Thymus (tissue), 11 donors: ENCODE data around the gene MKX. TPM values are rescaled to one million over a fixed set of nuclear protein-coding genes. Genes with fewer than 3 reads are reported as not detected.

Source experiments
- DNase-seq, 9 donors: peaks; one replicate each; pipeline ENCODE4 v3.0.0-alpha.2; 2013; ENCODE audit warnings: low spot score in 9 of 9, low read depth in 6 of 9, missing footprints in 1 of 9
- H3K27ac ChIP-seq, 2 donors: one replicate each; pipeline ENCODE4 v1.5.1; 2013; ENCODE audit warnings: control low read depth in 1 of 2, low read depth in 1 of 2, low read length in 1 of 2, mild to moderate bottlenecking in 1 of 2, moderate library complexity in 1 of 2
- H3K27me3 ChIP-seq, 2 donors: one replicate each; pipeline ENCODE4 v1.5.1; 2013; ENCODE audit warnings: low read length in 1 of 2; ENCODE audit not compliant: control insufficient read depth in 2 of 2, insufficient read depth in 1 of 2
- H3K36me3 ChIP-seq, 2 donors: one replicate each; pipeline ENCODE4 v1.5.1; 2013; ENCODE audit warnings: low read length in 1 of 2, mild to moderate bottlenecking in 1 of 2, moderate library complexity in 1 of 2; ENCODE audit not compliant: control insufficient read depth in 2 of 2, insufficient read depth in 2 of 2
- H3K4me1 ChIP-seq, 2 donors: one replicate each; pipeline ENCODE4 v1.5.1; 2013; ENCODE audit warnings: low read length in 2 of 2; ENCODE audit not compliant: control insufficient read depth in 2 of 2, insufficient read depth in 2 of 2
- H3K4me3 ChIP-seq, 2 donors: one replicate each; pipeline ENCODE4 v1.5.1; 2013; ENCODE audit warnings: low read length in 2 of 2, control low read depth in 1 of 2, mild to moderate bottlenecking in 1 of 2
- H3K9me3 ChIP-seq, 2 donors: one replicate each; pipeline ENCODE4 v1.5.1; 2013; ENCODE audit warnings: low read length in 1 of 2, mild to moderate bottlenecking in 1 of 2; ENCODE audit not compliant: control insufficient read depth in 2 of 2, insufficient read depth in 1 of 2
- WGBS: extraction: QIAGEN DNeasy Blood & Tissue Kit; methylation state at CpG from one replicate; pipeline ENCODE4 v1.1.7; 2013; 5-methylcytosine and 5-hydroxymethylcytosine counted together
- polyA plus RNA-seq: library from polyadenylated mRNA; stranded (reverse); fragments of 200-250 nt; gene quantifications from one replicate; pipeline ENCODE4 v1.2.3, GENCODE V29; 2013
- total RNA-seq: library from RNA; stranded (reverse); fragments of 120-200 nt; gene quantifications from one replicate; pipeline ENCODE4 v1.2.4, GENCODE V29; 2013
- donor health status: healthy.

MKX gene
- total and polyA plus RNA-seq, 2 donors, result 0.05 to 0.34 TPM

GRCh38 chr10:27760867-27761266 lies 15.2 kb upstream of the MKX start:
- 94% methylated on average over 5 of the region's 5 CpGs for WGBS
- no peak for DNase-seq
- Histone ChIP-seq H3K4me1 (no peaks in the 10 kb centered on the region), H3K4me3 (no peak overlapping the region), H3K27me3 (no peaks in the 10 kb centered on the region), H3K27ac (no peak overlapping the region), H3K36me3 (no peaks in the 10 kb centered on the region), H3K9me3 (no peaks in the 10 kb centered on the region)

GRCh38 chr10:27759483-27760272 lies 14.1 kb upstream of the MKX start:
- WGBS, result 78% methylated on average over 5 of the region's 5 CpGs
- Histone ChIP-seq H3K4me3 (no peak overlapping the region), H3K4me1 (no peaks in the 10 kb centered on the region), H3K36me3 (no peaks in the 10 kb centered on the region), H3K27ac (no peak overlapping the region), H3K27me3 (no peaks in the 10 kb centered on the region), H3K9me3 (peaks cover 0 to 1% of the 10 kb centered on the region in 2 donors)
- no peak for DNase-seq

- no peak overlapping the region for H3K4me3 ChIP-seq
- DNase-seq, result no peak
- H3K4me1 ChIP-seq, result no peaks in the 10 kb centered on the region
- peaks cover 0 to 1% of the 10 kb centered on the region in 2 donors for H3K9me3 ChIP-seq
- H3K27me3 ChIP-seq, result peaks cover 4 to 48% of the 10 kb centered on the region in 2 donors
- no peaks in the 10 kb centered on the region for H3K36me3 ChIP-seq
- 92% methylated on average over 3 of the region's 3 CpGs for whole genome bisulfite sequencing
- no peak overlapping the region for H3K27ac ChIP-seq
Observed at GRCh38 chr10:27752673-27753237, 7.1 kb upstream of the MKX start.

GRCh38 chr10:27748601-27749000 lies 3.0 kb upstream of the MKX start:
- Histone ChIP-seq H3K27ac (no peak overlapping the region), H3K9me3 (peaks cover 2 to 6% of the 10 kb centered on the region in 2 donors), H3K4me3 (no peak overlapping the region), H3K36me3 (no peaks in the 10 kb centered on the region), H3K27me3 (peaks cover 39 to 87% of the 10 kb centered on the region in 2 donors), H3K4me1 (peaks cover 0 to 18% of the 10 kb centered on the region in 2 donors)
- DNase-seq, result no peak
- WGBS, result 31% methylated on average over 4 of the region's 4 CpGs

GRCh38 chr10:27747096-27747451 lies 1.5 kb upstream of the MKX start:
- WGBS, result 9% methylated on average over 10 of the region's 10 CpGs
- no peak overlapping the region for H3K27ac ChIP-seq
- H3K4me1 ChIP-seq, result peaks cover 7 to 26% of the 10 kb centered on the region in 2 donors
- peaks cover 55 to 97% of the 10 kb centered on the region in 2 donors for H3K27me3 ChIP-seq
- DNase-seq, result peak in 1 of 9 donors; percentile 7
- H3K4me3 ChIP-seq, result no peak overlapping the region
- H3K9me3 ChIP-seq, result peaks cover 2 to 6% of the 10 kb centered on the region in 2 donors
- no peaks in the 10 kb centered on the region for H3K36me3 ChIP-seq

- Histone ChIP-seq H3K36me3 (no peaks in the 10 kb centered on the region), H3K4me1 (peaks cover 7 to 31% of the 10 kb centered on the region in 2 donors), H3K27ac (no peak overlapping the region), H3K27me3 (peaks cover 59 to 97% of the 10 kb centered on the region in 2 donors), H3K9me3 (peaks cover 2 to 7% of the 10 kb centered on the region in 2 donors), H3K4me3 (no peak overlapping the region)
- 8% methylated on average over 25 of the region's 25 CpGs for WGBS
- peak in 1 of 9 donors; percentile 2 for DNase-seq
Observed at GRCh38 chr10:27746397-27747095, 927 bp upstream of the MKX start.

GRCh38 chr10:27744802-27745731 lies 552 bp downstream of the MKX start:
- H3K36me3 ChIP-seq, result no peaks in the 10 kb centered on the region
- peaks cover 7 to 33% of the 10 kb centered on the region in 2 donors for H3K4me1 ChIP-seq
- peaks cover 2 to 11% of the 10 kb centered on the region in 2 donors for H3K9me3 ChIP-seq
- peaks cover 74 to 100% of the 10 kb centered on the region in 2 donors for H3K27me3 ChIP-seq
- H3K27ac ChIP-seq, result no peak overlapping the region
- WGBS, result 4% methylated on average over 78 of the region's 78 CpGs
- peak in 1 of 9 donors; percentile 12 for DNase-seq
- H3K4me3 ChIP-seq, result no peak overlapping the region

- Histone ChIP-seq H3K9me3 (peaks cover 2 to 11% of the 10 kb centered on the region in 2 donors), H3K27ac (no peak overlapping the region), H3K27me3 (peaks cover 74 to 93% of the 10 kb centered on the region in 2 donors), H3K36me3 (no peaks in the 10 kb centered on the region), H3K4me3 (peak overlapping the region in 1 of 2 donors; percentile 49), H3K4me1 (peaks cover 7 to 33% of the 10 kb centered on the region in 2 donors)
- 2% methylated on average over 70 of the region's 70 CpGs for WGBS
- DNase-seq, result peak in 1 of 9 donors; percentile 16
Observed at GRCh38 chr10:27743877-27744801, 1.5 kb downstream of the MKX start.
